ENCODE results near the gene CELF4. TPM values are rescaled to one million over a fixed set of nuclear protein-coding genes. Genes with fewer than 3 reads are reported as not detected.
"Not testable (repeated sequence)": the region's sequence is repeated elsewhere in the genome, so short reads cannot be mapped to it uniquely, and the experiment has no call there.

The CELF4 gene
- total and polyA plus RNA-seq, 9 donors, result 0.18 to 2.0 (median 1.1) TPM

DNA sequence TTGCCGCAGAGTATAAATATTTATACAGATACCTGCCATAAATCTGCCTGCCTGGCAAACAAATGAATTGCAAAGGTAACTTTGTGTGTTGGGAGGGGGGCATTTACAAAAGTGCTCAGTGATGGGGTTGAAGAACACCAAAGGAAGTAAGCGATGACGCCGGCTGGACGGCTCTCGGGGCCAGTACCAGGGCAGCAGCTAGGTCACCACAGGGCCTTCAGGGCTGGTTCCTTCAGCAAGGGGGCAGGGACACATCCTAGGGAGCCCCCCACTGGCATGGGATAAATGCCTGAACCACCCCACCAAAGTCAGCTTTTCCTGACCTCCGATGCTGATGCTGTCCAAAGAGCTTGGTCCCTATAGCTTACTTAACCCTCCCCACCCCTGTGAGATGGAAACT, 190.4 kb downstream of the CELF4 start:
- Histone ChIP-seq H3K27me3 (ENCODE audit: control insufficient read depth, insufficient read depth, low read length) (peaks cover 5% of the 10 kb centered on the region), H3K4me3 (ENCODE audit: low read length) (no peak overlapping the region), H3K27ac (ENCODE audit: low read length) (no peak overlapping the region), H3K9me3 (replicated peaks; ENCODE audit: control insufficient read depth, low read depth, low read length) (no peaks in the 10 kb centered on the region), H3K4me1 (ENCODE audit: control insufficient read depth, insufficient read depth, low read length) (no peaks in the 10 kb centered on the region), H3K36me3 (ENCODE audit: control insufficient read depth, insufficient read depth, low read length) (no peaks in the 10 kb centered on the region)
- 60% methylated on average over 1 of the region's 7 CpGs for WGBS (ENCODE audit: insufficient coverage)
- DNase-seq, result no peak

- Histone ChIP-seq H3K36me3 (ENCODE audit: control insufficient read depth, insufficient read depth, low read length) (no peaks in the 10 kb centered on the region), H3K27ac (ENCODE audit: low read length) (no peak overlapping the region), H3K9me3 (replicated peaks; ENCODE audit: control insufficient read depth, low read depth, low read length) (no peaks in the 10 kb centered on the region), H3K4me1 (ENCODE audit: control insufficient read depth, insufficient read depth, low read length) (peaks cover 7% of the 10 kb centered on the region), H3K4me3 (ENCODE audit: low read length) (no peak overlapping the region), H3K27me3 (ENCODE audit: control insufficient read depth, insufficient read depth, low read length) (peaks cover 9% of the 10 kb centered on the region)
- DNase-seq, result no peak
- WGBS (ENCODE audit: insufficient coverage), result 42% methylated on average over 9 of the region's 10 CpGs
These were observed 197.3 kb downstream of the CELF4 start for GRCh38 chr18:37368110-37368954.

- no peak overlapping the region for H3K4me3 ChIP-seq (ENCODE audit: low read length)
- no peaks in the 10 kb centered on the region for H3K9me3 ChIP-seq (replicated peaks; ENCODE audit: control insufficient read depth, low read depth, low read length)
- H3K27me3 ChIP-seq (ENCODE audit: control insufficient read depth, insufficient read depth, low read length), result peaks cover 26% of the 10 kb centered on the region
- H3K4me1 ChIP-seq (ENCODE audit: control insufficient read depth, insufficient read depth, low read length), result peaks cover 12% of the 10 kb centered on the region
- H3K36me3 ChIP-seq (ENCODE audit: control insufficient read depth, insufficient read depth, low read length), result no peaks in the 10 kb centered on the region
- no peak overlapping the region for H3K27ac ChIP-seq (ENCODE audit: low read length)
- DNase-seq, result no peak
- 40% methylated on average over 1 of the region's 2 CpGs for WGBS (ENCODE audit: insufficient coverage)
These were observed 201.4 kb downstream of the CELF4 start for GRCh38 chr18:37364237-37364636.

DNA sequence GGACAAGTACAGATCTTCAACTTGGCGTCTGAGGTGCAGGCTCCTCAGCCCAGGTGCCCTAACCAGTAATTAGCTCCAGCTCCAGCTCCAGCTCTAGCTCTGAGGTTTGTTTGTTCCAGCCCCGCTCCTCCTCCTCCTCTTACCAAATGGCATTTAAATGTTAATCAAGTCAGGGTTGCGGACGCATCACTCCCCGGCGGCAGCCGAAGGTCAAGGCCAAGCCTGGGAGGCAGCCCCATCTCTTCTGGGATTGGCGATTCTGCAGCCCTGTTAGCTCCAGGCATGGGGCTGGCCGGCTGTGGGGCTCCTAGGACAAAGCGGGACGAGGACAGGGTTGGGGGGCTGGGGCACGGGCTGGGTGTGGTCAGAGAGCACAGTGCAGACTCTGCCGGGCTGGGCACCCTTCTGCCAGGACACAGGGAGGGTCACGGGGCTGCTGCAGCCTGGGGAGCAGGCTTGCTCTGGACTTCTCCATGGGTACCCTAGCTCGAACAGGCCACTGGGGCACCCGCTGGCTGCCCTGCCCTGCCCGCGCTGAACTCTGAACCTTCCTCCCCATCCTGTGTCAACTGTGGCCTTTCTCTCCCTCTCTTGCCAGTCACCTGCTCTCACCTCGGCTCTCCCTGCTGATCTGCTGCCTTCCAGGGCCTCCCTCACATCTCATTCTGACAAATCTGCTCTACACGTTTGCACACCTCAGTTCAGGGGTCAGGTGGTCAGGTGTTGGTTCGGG, 203.3 kb downstream of the CELF4 start:
- Histone ChIP-seq H3K27ac (ENCODE audit: low read length) (no peak overlapping the region), H3K9me3 (replicated peaks; ENCODE audit: control insufficient read depth, low read depth, low read length) (no peaks in the 10 kb centered on the region), H3K4me3 (ENCODE audit: low read length) (no peak overlapping the region), H3K36me3 (ENCODE audit: control insufficient read depth, insufficient read depth, low read length) (no peaks in the 10 kb centered on the region), H3K27me3 (ENCODE audit: control insufficient read depth, insufficient read depth, low read length) (peaks cover 26% of the 10 kb centered on the region), H3K4me1 (ENCODE audit: control insufficient read depth, insufficient read depth, low read length) (peaks cover 12% of the 10 kb centered on the region)
- WGBS (ENCODE audit: insufficient coverage), result 20% methylated on average over 15 of the region's 21 CpGs
- no peak for DNase-seq

DNA sequence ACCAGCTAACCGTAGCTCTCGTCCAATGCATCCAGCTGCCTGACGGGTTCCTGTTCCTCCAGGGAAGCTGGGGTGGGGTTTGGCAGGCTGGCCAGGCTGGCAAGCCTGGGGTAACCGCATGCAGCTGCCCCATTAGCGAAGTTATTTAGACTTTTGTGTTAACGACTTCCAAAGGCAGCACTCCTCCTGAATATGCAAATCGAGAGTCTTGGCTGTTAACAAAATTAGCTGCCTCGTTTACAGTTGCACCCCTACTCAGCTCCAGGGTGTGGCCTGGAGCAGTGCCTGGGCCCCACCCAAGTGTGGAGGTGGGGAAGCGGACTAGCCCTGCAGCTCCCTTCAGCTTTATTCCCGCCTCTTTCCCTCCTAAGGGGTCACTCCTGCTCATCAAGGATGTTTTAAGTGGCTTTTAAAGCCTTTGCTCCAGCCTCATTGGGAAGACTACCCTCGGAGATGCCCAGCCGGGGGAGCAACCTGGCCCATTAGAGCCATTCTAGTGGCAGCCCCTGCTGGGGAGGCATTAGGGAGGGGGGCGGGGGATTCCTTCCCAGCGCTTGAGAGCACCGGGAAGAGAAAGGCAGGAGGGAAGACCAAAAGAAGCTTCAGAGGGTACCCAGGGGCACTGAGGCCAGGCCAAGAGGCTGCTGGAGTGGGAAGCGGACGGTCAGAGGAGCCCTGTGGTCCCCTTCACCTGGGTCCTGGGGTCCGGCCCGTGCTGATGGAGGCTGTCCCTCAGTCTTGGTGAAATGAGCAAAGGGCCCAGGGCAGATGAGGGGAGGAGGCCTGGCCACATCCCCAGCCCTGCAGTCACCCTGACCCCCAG, 204.1 kb downstream of the CELF4 start:
- 29% methylated on average over 16 of the region's 19 CpGs for WGBS (ENCODE audit: insufficient coverage)
- Histone ChIP-seq H3K9me3 (replicated peaks; ENCODE audit: control insufficient read depth, low read depth, low read length) (no peaks in the 10 kb centered on the region), H3K27me3 (ENCODE audit: control insufficient read depth, insufficient read depth, low read length) (peaks cover 22% of the 10 kb centered on the region), H3K27ac (ENCODE audit: low read length) (no peak overlapping the region), H3K4me1 (ENCODE audit: control insufficient read depth, insufficient read depth, low read length) (peaks cover 12% of the 10 kb centered on the region), H3K36me3 (ENCODE audit: control insufficient read depth, insufficient read depth, low read length) (no peaks in the 10 kb centered on the region), H3K4me3 (ENCODE audit: low read length) (no peak overlapping the region)
- DNase-seq, result no peak

- DNase-seq; H3K9me3 ChIP-seq (replicated peaks; ENCODE audit: control insufficient read depth, low read depth, low read length); H3K4me3 ChIP-seq (ENCODE audit: low read length); H3K36me3 ChIP-seq (ENCODE audit: control insufficient read depth, insufficient read depth, low read length); H3K27ac ChIP-seq (ENCODE audit: low read length); H3K4me1 ChIP-seq (ENCODE audit: control insufficient read depth, insufficient read depth, low read length): not testable (repeated sequence)
- H3K27me3 ChIP-seq (ENCODE audit: control insufficient read depth, insufficient read depth, low read length), result peaks cover 19% of the 10 kb centered on the region
- WGBS (ENCODE audit: insufficient coverage), result 56% methylated on average over 5 of the region's 9 CpGs
These were observed 207.5 kb downstream of the CELF4 start for GRCh38 chr18:37358061-37358460.

DNA sequence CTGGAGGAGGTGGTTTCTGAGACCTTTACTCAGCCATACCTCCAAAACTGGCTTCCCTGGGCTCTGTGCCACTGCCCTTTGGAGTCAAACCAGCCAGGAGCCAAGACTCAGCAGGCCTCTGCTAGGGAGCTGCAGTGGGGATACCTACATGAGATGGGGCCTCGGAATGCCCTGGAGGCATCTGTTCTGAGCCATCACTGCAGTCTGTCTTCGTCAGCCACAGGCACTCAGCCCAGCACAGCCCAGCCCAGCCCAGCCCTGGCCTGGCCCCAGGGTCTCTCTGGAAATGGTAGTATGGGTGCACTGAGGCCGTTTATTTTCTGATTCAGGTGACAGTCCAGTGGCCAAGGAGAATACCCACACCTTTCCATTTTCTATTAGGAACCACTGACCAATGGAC, 209.8 kb downstream of the CELF4 start:
- Histone ChIP-seq H3K9me3 (replicated peaks; ENCODE audit: control insufficient read depth, low read depth, low read length) (no peaks in the 10 kb centered on the region), H3K36me3 (ENCODE audit: control insufficient read depth, insufficient read depth, low read length) (no peaks in the 10 kb centered on the region), H3K4me3 (ENCODE audit: low read length) (no peak overlapping the region), H3K27ac (ENCODE audit: low read length) (no peak overlapping the region), H3K4me1 (ENCODE audit: control insufficient read depth, insufficient read depth, low read length) (no peaks in the 10 kb centered on the region), H3K27me3 (ENCODE audit: control insufficient read depth, insufficient read depth, low read length) (peaks cover 2% of the 10 kb centered on the region)
- 51% methylated on average over 2 of the region's 3 CpGs for WGBS (ENCODE audit: insufficient coverage)
- no peak for DNase-seq

DNA sequence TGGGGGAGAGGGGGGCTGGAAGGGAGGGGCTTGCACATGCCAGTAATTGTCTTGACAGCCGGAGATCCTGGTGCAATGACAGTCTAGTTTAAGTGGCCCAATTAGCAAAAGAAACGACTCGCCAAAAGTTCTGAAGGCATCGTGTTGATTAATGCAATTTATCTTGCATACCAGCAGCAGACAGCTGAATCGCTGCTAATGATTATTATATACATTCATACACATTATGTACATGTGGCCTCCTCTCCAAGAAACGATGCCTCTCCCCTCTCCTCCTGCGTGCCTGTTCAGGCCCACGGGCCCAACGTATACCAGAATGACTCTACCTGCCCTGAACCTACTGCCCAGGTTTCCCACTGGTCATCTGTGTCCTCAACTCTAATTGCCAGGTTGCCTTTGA, 214.5 kb downstream of the CELF4 start:
- WGBS (ENCODE audit: insufficient coverage), result 76% methylated on average over 4 of the region's 9 CpGs
- no peak for DNase-seq
- H3K27ac ChIP-seq (ENCODE audit: low read length), result no peak overlapping the region
- no peak overlapping the region for H3K4me3 ChIP-seq (ENCODE audit: low read length)
- H3K4me1 ChIP-seq (ENCODE audit: control insufficient read depth, insufficient read depth, low read length), result no peaks in the 10 kb centered on the region
- no peaks in the 10 kb centered on the region for H3K27me3 ChIP-seq (ENCODE audit: control insufficient read depth, insufficient read depth, low read length)
- H3K36me3 ChIP-seq (ENCODE audit: control insufficient read depth, insufficient read depth, low read length), result no peaks in the 10 kb centered on the region
- H3K9me3 ChIP-seq (replicated peaks; ENCODE audit: control insufficient read depth, low read depth, low read length), result no peaks in the 10 kb centered on the region

- WGBS (ENCODE audit: insufficient coverage), result 77% methylated on average over 2 of the region's 2 CpGs
- DNase-seq, result no peak
These were observed 216.9 kb downstream of the CELF4 start for GRCh38 chr18:37348729-37349128.

DNA sequence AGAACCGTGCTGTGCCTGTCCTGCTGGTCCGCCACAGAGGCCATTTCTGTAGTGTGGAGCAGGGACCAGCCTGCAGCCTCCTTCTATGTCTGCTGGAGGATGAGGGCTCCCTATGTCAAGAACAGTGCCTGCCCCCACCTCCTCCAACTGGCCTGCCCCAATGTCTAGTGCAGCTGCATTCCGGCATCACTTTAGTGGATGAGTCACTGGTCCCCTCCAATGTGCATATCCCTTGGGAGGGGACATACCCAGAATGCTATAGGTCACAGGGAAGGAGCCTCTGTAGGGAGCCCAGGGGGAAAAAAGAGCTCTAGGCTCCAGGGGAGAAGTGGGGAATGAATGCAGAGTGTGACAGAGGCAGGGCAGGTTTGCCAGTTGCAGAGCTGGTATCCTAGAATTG, 219.6 kb downstream of the CELF4 start:
- H3K27me3 ChIP-seq (ENCODE audit: control insufficient read depth, insufficient read depth, low read length), result peaks cover 8% of the 10 kb centered on the region
- WGBS (ENCODE audit: insufficient coverage), result 60% methylated on average over 2 of the region's 3 CpGs

More at GRCh38 chr18:37348729-37349128, 216.9 kb downstream of the CELF4 start:
- Histone ChIP-seq H3K27me3 (ENCODE audit: control insufficient read depth, insufficient read depth, low read length) (peaks cover 7% of the 10 kb centered on the region), H3K36me3 (ENCODE audit: control insufficient read depth, insufficient read depth, low read length) (no peaks in the 10 kb centered on the region), H3K9me3 (replicated peaks; ENCODE audit: control insufficient read depth, low read depth, low read length) (no peaks in the 10 kb centered on the region), H3K4me3 (ENCODE audit: low read length) (no peak overlapping the region), H3K4me1 (ENCODE audit: control insufficient read depth, insufficient read depth, low read length) (no peaks in the 10 kb centered on the region), H3K27ac (ENCODE audit: low read length) (no peak overlapping the region)

More for the DNA sequence above, 219.6 kb downstream of the CELF4 start:
- H3K36me3 ChIP-seq (ENCODE audit: control insufficient read depth, insufficient read depth, low read length), result no peaks in the 10 kb centered on the region
- H3K4me3 ChIP-seq (ENCODE audit: low read length), result no peak overlapping the region
- DNase-seq, result no peak
- H3K27ac ChIP-seq (ENCODE audit: low read length), result no peak overlapping the region
- H3K9me3 ChIP-seq (replicated peaks; ENCODE audit: control insufficient read depth, low read depth, low read length), result no peaks in the 10 kb centered on the region
- no peaks in the 10 kb centered on the region for H3K4me1 ChIP-seq (ENCODE audit: control insufficient read depth, insufficient read depth, low read length)

All from muscle of leg (tissue), 11 donors.